Esophagus (tissue), 2 donors: ENCODE data around the gene CHRNE. TPM values are rescaled to one million over a fixed set of nuclear protein-coding genes. Genes with fewer than 3 reads are reported as not detected.
"Not testable (repeated sequence)": the region's sequence is repeated elsewhere in the genome, so short reads cannot be mapped to it uniquely, and the experiment has no call there.

Experiments
- H3K27ac ChIP-seq, 2 donors: one replicate each; pipeline ENCODE4 v1.5.1; 2013; ENCODE audit warnings: low read depth in 2 of 2, mild to moderate bottlenecking in 2 of 2, inconsistent platforms in 1 of 2, low read length in 1 of 2, moderate library complexity in 1 of 2
- H3K27me3 ChIP-seq, 2 donors: one replicate each; pipeline ENCODE4 v1.6.1; 2013; ENCODE audit warnings: low read length in 2 of 2, control low read depth in 1 of 2, mild to moderate bottlenecking in 1 of 2; ENCODE audit not compliant: insufficient read depth in 2 of 2, control insufficient read depth in 1 of 2
- H3K36me3 ChIP-seq, 2 donors: one replicate each; pipeline ENCODE4 v1.6.1; 2013; ENCODE audit warnings: low read length in 1 of 2; ENCODE audit not compliant: control insufficient read depth in 2 of 2, insufficient read depth in 2 of 2
- H3K4me1 ChIP-seq, 2 donors: one replicate each; pipeline ENCODE4 v1.6.1; 2013; ENCODE audit warnings: low read length in 1 of 2; ENCODE audit not compliant: control insufficient read depth in 2 of 2, insufficient read depth in 2 of 2
- H3K4me3 ChIP-seq, 2 donors: one replicate each; pipeline ENCODE4 v1.5.1; 2013; ENCODE audit warnings: low read length in 2 of 2, mild to moderate bottlenecking in 2 of 2, low read depth in 1 of 2, moderate library complexity in 1 of 2
- H3K9me3 ChIP-seq, 2 donors: one replicate each; pipeline ENCODE4 v1.6.1; 2013; ENCODE audit warnings: mild to moderate bottlenecking in 2 of 2, low read depth in 1 of 2, low read length in 1 of 2, moderate library complexity in 1 of 2; ENCODE audit not compliant: control insufficient read depth in 2 of 2, insufficient read depth in 1 of 2
- WGBS, 2 donors: extraction: QIAGEN DNeasy Blood & Tissue Kit; methylation state at CpG; one replicate each; pipeline ENCODE4 v1.1.7; 2013; 5-methylcytosine and 5-hydroxymethylcytosine counted together
- polyA plus RNA-seq, 2 donors: library from polyadenylated mRNA; stranded (reverse); fragments of 200-250 nt; gene quantifications; one replicate each; pipeline ENCODE4 v1.2.3, GENCODE V29; 2013
- donor health status: healthy with polysubstance abuse.
- donor health status: Bipolar disorder and iron deficiency.

The CHRNE gene
- polyA plus RNA-seq, 2 donors, result 0.16 to 0.47 TPM

- no peak overlapping the region for H3K27ac ChIP-seq
- H3K4me3 ChIP-seq, result no peak overlapping the region
- peaks cover 6% of the 10 kb centered on the region in 2 donors for H3K4me1 ChIP-seq
- WGBS, 2 donors, result 33% methylated on average over 13 to 14 of the region's 14 CpGs
- H3K9me3 ChIP-seq, result no peaks in the 10 kb centered on the region
- H3K36me3 ChIP-seq, result peaks cover 0 to 21% of the 10 kb centered on the region in 2 donors
- H3K27me3 ChIP-seq, result no peaks in the 10 kb centered on the region
Observed at GRCh38 chr17:4934173-4934979, 31.5 kb upstream of the CHRNE start.

- no peak overlapping the region for H3K4me3 ChIP-seq
- H3K27me3 ChIP-seq, result no peaks in the 10 kb centered on the region
- WGBS, 2 donors, result 78 to 81% methylated on average over 10 to 16 of the region's 16 CpGs
- H3K4me1 ChIP-seq, result peaks cover under 1 to 1% of the 10 kb centered on the region in 2 donors
- H3K36me3 ChIP-seq, result peaks cover 0 to 21% of the 10 kb centered on the region in 2 donors
- no peak overlapping the region for H3K27ac ChIP-seq
- H3K9me3 ChIP-seq, result no peaks in the 10 kb centered on the region
Observed at GRCh38 chr17:4933646-4934045, 30.7 kb upstream of the CHRNE start.

GRCh38 chr17:4932756-4933155 is 29.9 kb upstream of the CHRNE start:
- 87 to 92% methylated on average over 12 of the region's 12 CpGs for WGBS, 2 donors
- Histone ChIP-seq H3K4me3 (no peak overlapping the region), H3K27me3 (no peaks in the 10 kb centered on the region)

GRCh38 chr17:4931963-4932362 is 29.1 kb upstream of the CHRNE start, which contains the start of gene GP1BA:
Gene GP1BA (plus strand): TSS chr17:4932277. CDS start chr17:4932605, 328 bp downstream.
- no peak within 1 kb of the TSS for H3K27ac ChIP-seq
- no peaks in the 10 kb centered on the region for H3K27me3 ChIP-seq
- 82% methylated on average over 14 of the region's 14 CpGs for WGBS, 2 donors
- H3K4me1 ChIP-seq, result no peaks in the 10 kb centered on the region
- H3K4me3 ChIP-seq, result no peak within 1 kb of the TSS
- peaks cover 0 to 10% of the 10 kb centered on the region in 2 donors for H3K36me3 ChIP-seq
- H3K9me3 ChIP-seq, result no peaks in the 10 kb centered on the region

More at GRCh38 chr17:4932756-4933155, 29.9 kb upstream of the CHRNE start:
- Histone ChIP-seq H3K27ac (no peak overlapping the region), H3K36me3 (peaks cover 0 to 14% of the 10 kb centered on the region in 2 donors), H3K9me3 (no peaks in the 10 kb centered on the region), H3K4me1 (no peaks in the 10 kb centered on the region)

- Histone ChIP-seq H3K36me3 (no peaks in the 10 kb centered on the region), H3K27ac (no peak overlapping the region), H3K27me3 (no peaks in the 10 kb centered on the region), H3K4me3 (no peak overlapping the region), H3K4me1 (no peaks in the 10 kb centered on the region), H3K9me3 (no peaks in the 10 kb centered on the region)
- 98% methylated on average over 18 of the region's 18 CpGs for WGBS, 2 donors
Observed at GRCh38 chr17:4928881-4929280, 26.0 kb upstream of the CHRNE start.

GRCh38 chr17:4926577-4927335 is 23.9 kb upstream of the CHRNE start:
- H3K36me3 ChIP-seq, H3K4me1 ChIP-seq, H3K27me3 ChIP-seq, H3K9me3 ChIP-seq, H3K27ac ChIP-seq, H3K4me3 ChIP-seq: not testable (repeated sequence)
- 82 to 87% methylated on average over 24 of the region's 24 CpGs for whole genome bisulfite sequencing, 2 donors

GRCh38 chr17:4921320-4921719 is 18.4 kb upstream of the CHRNE start:
- H3K4me1 ChIP-seq, result no peaks in the 10 kb centered on the region
- no peaks in the 10 kb centered on the region for H3K36me3 ChIP-seq
- H3K27ac ChIP-seq, result no peak overlapping the region
- H3K9me3 ChIP-seq, result no peaks in the 10 kb centered on the region
- H3K27me3 ChIP-seq, result no peaks in the 10 kb centered on the region
- no peak overlapping the region for H3K4me3 ChIP-seq
- WGBS, 2 donors, result 93 to 94% methylated on average over 4 of the region's 4 CpGs

GRCh38 chr17:4920351-4921048 is 17.6 kb upstream of the CHRNE start:
- no peaks in the 10 kb centered on the region for H3K36me3 ChIP-seq
- no peaks in the 10 kb centered on the region for H3K4me1 ChIP-seq
- WGBS, 2 donors, result 70 to 79% methylated on average over 10 of the region's 10 CpGs
- H3K4me3 ChIP-seq, result no peak overlapping the region
- H3K9me3 ChIP-seq, result no peaks in the 10 kb centered on the region
- peak overlapping the region in 1 of 2 donors; percentile 55 for H3K27ac ChIP-seq
- no peaks in the 10 kb centered on the region for H3K27me3 ChIP-seq

- H3K36me3 ChIP-seq, result no peaks in the 10 kb centered on the region
- H3K9me3 ChIP-seq, result no peaks in the 10 kb centered on the region
- no peaks in the 10 kb centered on the region for H3K27me3 ChIP-seq
- no peak overlapping the region for H3K27ac ChIP-seq
- 71 to 74% methylated on average over 8 of the region's 8 CpGs for WGBS, 2 donors
- H3K4me1 ChIP-seq, result no peaks in the 10 kb centered on the region
- H3K4me3 ChIP-seq, result no peak overlapping the region
Observed at GRCh38 chr17:4919511-4920047, 16.7 kb upstream of the CHRNE start.
